ENCODE measurements around the gene CCT5.
"Not testable (repeated sequence)": the region's sequence is repeated elsewhere in the genome, so short reads cannot be mapped to it uniquely, and the experiment has no call there.

Gene CCT5

GRCh38 chr5:10303201-10303600 lies 53.1 kb downstream of the CCT5 start:
- no peak for DNase-seq

GRCh38 chr5:10303699-10304170 lies 53.7 kb downstream of the CCT5 start:
- DNase-seq = no peak

GRCh38 chr5:10304932-10305331 lies 54.9 kb downstream of the CCT5 start:
- DNase-seq = no peak

- no peak for DNase-seq
These were observed 56.0 kb downstream of the CCT5 start for GRCh38 chr5:10306114-10306513.

GRCh38 chr5:10306806-10307205 lies 56.7 kb downstream of the CCT5 start:
- no peak for DNase-seq

- DNase-seq = no peak
These were observed 57.4 kb downstream of the CCT5 start, which contains the start of gene CMBL for GRCh38 chr5:10307206-10308148. TSS of gene CMBL (minus strand) at chr5:10307902. CDS start at chr5:10290762, 17,140 bp downstream.

GRCh38 chr5:10308844-10309243 lies 58.8 kb downstream of the CCT5 start:
- DNase-seq = no peak

GRCh38 chr5:10310066-10310779 lies 60.1 kb downstream of the CCT5 start:
- no peak for DNase-seq

- not testable (repeated sequence) for DNase-seq
These were observed 60.9 kb downstream of the CCT5 start for GRCh38 chr5:10310835-10311570.

GRCh38 chr5:10311595-10312425 lies 61.7 kb downstream of the CCT5 start:
- DNase-seq = no peak

- DNase-seq = no peak
These were observed 65.1 kb downstream of the CCT5 start for GRCh38 chr5:10315201-10315600.

Data from effector CD8-positive, alpha-beta T cell (primary cell).